ENCODE measurements around the gene TUT4.

GRCh38 chr1:52436817-52437216 is 116.1 kb downstream of the TUT4 start:
- TF ChIP-seq CTCF (conservative IDR thresholded peaks at IDR 0.05): no peak
- no peak for TF ChIP-seq ZFX (IDR thresholded peaks at IDR 0.05)

Measured in C4-2B (cell line).